HL-60 (cell line): ENCODE data around the gene PHF3.

ENCODE experiments used
- DNase-seq, 2 experiments: peaks; one replicate each; pipeline ENCODE4 v3.0.0-alpha.2; 2010 to 2020; ENCODE audit warnings: low read depth in 1 of 2, low spot score in 1 of 2
- H3K27ac ChIP-seq: fragments of 250-450 bp; sonication (Bioruptor Pico); replicated peaks from 2 replicates; pipeline ENCODE4 v1.5.1; 2020; ENCODE audit warnings: mild to moderate bottlenecking, moderate library complexity
- H3K27me3 ChIP-seq: fragments of 250-450 bp; sonication (Bioruptor Pico); 2 replicates; pipeline ENCODE4 v1.5.1; 2021; ENCODE audit warnings: mild to moderate bottlenecking, moderate library complexity; ENCODE audit not compliant: insufficient read depth, poor library complexity, severe bottlenecking
- H3K4me3 ChIP-seq: replicated peaks from 2 replicates; pipeline ENCODE4 v1.5.1; 2011; ENCODE audit warnings: mild to moderate bottlenecking, control low read depth, low read length; ENCODE audit not compliant: insufficient read depth
- CTCF ChIP-seq: IDR thresholded peaks from one replicate; pipeline ENCODE4 v1.5.1; 2011; ENCODE audit warnings: low read length, control low read depth, inconsistent platforms; ENCODE audit not compliant: insufficient read depth
- GABPA ChIP-seq: IDR thresholded peaks from 2 replicates; pipeline ENCODE4 v1.6.1; 2012; ENCODE audit warnings: low read depth
- POLR2AphosphoS5 ChIP-seq: IDR thresholded peaks from 2 replicates; pipeline ENCODE4 v1.6.1; 2012; ENCODE audit warnings: low read depth
- SPI1 ChIP-seq: IDR thresholded peaks from 2 replicates; pipeline ENCODE4 v1.6.1; 2012; ENCODE audit warnings: low read depth, mild to moderate bottlenecking, borderline replicate concordance
- TF ChIP-seq, protein P1 (sequence below): IDR thresholded peaks from 2 replicates; pipeline ENCODE4 v1.6.1; 2012; ENCODE audit warnings: low read depth; ENCODE audit not compliant: insufficient replicate concordance

The PHF3 gene

GRCh38 chr6:63663147-63663955, 27.7 kb downstream of the PHF3 start:
- TF ChIP-seq, protein P1, sequence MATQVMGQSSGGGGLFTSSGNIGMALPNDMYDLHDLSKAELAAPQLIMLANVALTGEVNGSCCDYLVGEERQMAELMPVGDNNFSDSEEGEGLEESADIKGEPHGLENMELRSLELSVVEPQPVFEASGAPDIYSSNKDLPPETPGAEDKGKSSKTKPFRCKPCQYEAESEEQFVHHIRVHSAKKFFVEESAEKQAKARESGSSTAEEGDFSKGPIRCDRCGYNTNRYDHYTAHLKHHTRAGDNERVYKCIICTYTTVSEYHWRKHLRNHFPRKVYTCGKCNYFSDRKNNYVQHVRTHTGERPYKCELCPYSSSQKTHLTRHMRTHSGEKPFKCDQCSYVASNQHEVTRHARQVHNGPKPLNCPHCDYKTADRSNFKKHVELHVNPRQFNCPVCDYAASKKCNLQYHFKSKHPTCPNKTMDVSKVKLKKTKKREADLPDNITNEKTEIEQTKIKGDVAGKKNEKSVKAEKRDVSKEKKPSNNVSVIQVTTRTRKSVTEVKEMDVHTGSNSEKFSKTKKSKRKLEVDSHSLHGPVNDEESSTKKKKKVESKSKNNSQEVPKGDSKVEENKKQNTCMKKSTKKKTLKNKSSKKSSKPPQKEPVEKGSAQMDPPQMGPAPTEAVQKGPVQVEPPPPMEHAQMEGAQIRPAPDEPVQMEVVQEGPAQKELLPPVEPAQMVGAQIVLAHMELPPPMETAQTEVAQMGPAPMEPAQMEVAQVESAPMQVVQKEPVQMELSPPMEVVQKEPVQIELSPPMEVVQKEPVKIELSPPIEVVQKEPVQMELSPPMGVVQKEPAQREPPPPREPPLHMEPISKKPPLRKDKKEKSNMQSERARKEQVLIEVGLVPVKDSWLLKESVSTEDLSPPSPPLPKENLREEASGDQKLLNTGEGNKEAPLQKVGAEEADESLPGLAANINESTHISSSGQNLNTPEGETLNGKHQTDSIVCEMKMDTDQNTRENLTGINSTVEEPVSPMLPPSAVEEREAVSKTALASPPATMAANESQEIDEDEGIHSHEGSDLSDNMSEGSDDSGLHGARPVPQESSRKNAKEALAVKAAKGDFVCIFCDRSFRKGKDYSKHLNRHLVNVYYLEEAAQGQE = no peak
- TF ChIP-seq GABPA (no peak), SPI1 (no peak), POLR2AphosphoS5 (no peak), CTCF (no peak)
- H3K27ac ChIP-seq = no peak overlapping the region
- H3K27me3 ChIP-seq = no peaks in the 10 kb centered on the region
- no peak overlapping the region for H3K4me3 ChIP-seq
- DNase-seq = no peak

- TF ChIP-seq SPI1 (no peak), CTCF (no peak), POLR2AphosphoS5 (no peak), GABPA (no peak)
- TF ChIP-seq, protein P1 = no peak
- Histone ChIP-seq H3K4me3 (no peak overlapping the region), H3K27ac (no peak overlapping the region), H3K27me3 (no peaks in the 10 kb centered on the region)
- DNase-seq = no peak
Measured at GRCh38 chr6:63663956-63664281, 28.3 kb downstream of the PHF3 start.

DNA sequence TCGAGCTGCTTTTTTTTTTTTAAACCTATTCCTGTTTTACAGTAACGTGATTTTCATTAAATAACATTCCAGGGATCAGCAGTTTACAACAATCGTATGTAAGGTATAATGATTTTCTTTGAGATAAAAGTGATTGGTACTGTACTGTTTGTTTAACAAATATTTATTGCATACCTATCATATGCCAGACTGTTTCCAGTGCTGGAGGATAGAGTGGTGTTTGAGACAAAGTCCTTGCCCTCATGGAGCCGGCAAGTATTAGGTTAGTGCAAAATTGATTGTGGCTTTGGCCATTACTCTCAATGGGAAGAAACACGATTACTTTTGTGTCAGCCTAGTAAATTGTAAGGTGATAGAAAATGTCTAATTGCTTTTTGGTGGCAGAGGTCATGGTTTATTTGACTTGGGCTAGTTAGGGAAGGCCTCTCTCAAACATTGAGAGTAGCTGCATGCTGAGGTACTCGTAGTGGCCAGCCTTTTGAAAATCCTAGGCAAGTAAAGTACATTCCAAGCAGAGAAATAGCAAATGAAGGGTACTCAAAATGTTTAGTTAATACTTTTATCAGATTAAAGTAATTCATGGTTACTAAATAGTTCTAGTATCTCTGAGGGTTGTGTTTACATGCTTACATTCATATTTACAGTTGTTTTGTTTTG, 35.6 kb downstream of the PHF3 start:
- TF ChIP-seq SPI1 (no peak), GABPA (no peak), POLR2AphosphoS5 (no peak), CTCF (no peak)
- TF ChIP-seq, protein P1 = no peak
- DNase-seq = no peak
- Histone ChIP-seq H3K4me3 (no peak overlapping the region), H3K27me3 (no peaks in the 10 kb centered on the region), H3K27ac (no peak overlapping the region)
